SK-N-SH treated with all-trans-retinoic acid at 6 μM for 48 hours (cell line): ENCODE measurements around the gene CLTCL1.

ENCODE experiments used
- ATAC-seq: fragments of 200-7000 bp; cut with Tn5 transposase; 3 replicates; pipeline ENCODE4 v1.9.1; 2020; ENCODE audit warnings: mild to moderate bottlenecking, moderate library complexity
- ARNTL ChIP-seq: fragments of 450-650 bp; formaldehyde crosslinking; IDR thresholded peaks from 2 replicates; pipeline ENCODE4 v1.5.0; 2020; ENCODE audit warnings: low read depth, mild to moderate bottlenecking, moderate library complexity, borderline replicate concordance
- BACH2 ChIP-seq: fragments of 250-450 bp; sonication (Bioruptor Pico); IDR thresholded peaks from 2 replicates; pipeline ENCODE4 v1.9.0; 2021; ENCODE audit warnings: mild to moderate bottlenecking, borderline replicate concordance
- CSDC2 ChIP-seq: fragments of 250-450 bp; sonication (Bioruptor Pico); IDR thresholded peaks from 2 replicates; pipeline ENCODE4 v1.5.0; 2020; ENCODE audit warnings: mild to moderate bottlenecking, moderate library complexity
- ESRRG ChIP-seq: fragments of 250-450 bp; sonication (Bioruptor Pico); IDR thresholded peaks from 2 replicates; pipeline ENCODE4 v1.6.1; 2021; ENCODE audit warnings: mild to moderate bottlenecking
- GLIS3 ChIP-seq: fragments of 250-450 bp; sonication (Bioruptor Pico); IDR thresholded peaks from 2 replicates; pipeline ENCODE4 v1.5.0; 2020; ENCODE audit warnings: mild to moderate bottlenecking, moderate library complexity
- ISL1 ChIP-seq: fragments of 250-450 bp; sonication (Bioruptor Pico); IDR thresholded peaks from 2 replicates; pipeline ENCODE4 v2.1.2; 2022; ENCODE audit warnings: mild to moderate bottlenecking, moderate library complexity
- PPARA ChIP-seq: fragments of 250-450 bp; sonication (Bioruptor Pico); IDR thresholded peaks from 2 replicates; pipeline ENCODE4 v1.5.0; 2020; ENCODE audit warnings: mild to moderate bottlenecking, borderline replicate concordance
- RARB ChIP-seq: fragments of 250-450 bp; sonication (Bioruptor Pico); IDR thresholded peaks from 2 replicates; pipeline ENCODE4 v1.8.0; 2021; ENCODE audit warnings: mild to moderate bottlenecking, moderate library complexity
- SNAI2 ChIP-seq: fragments of 250-450 bp; sonication (Bioruptor Pico); IDR thresholded peaks from 2 replicates; pipeline ENCODE4 v1.5.0; 2020; ENCODE audit warnings: mild to moderate bottlenecking, moderate library complexity
- TCF4 ChIP-seq: fragments of 250-450 bp; sonication (Bioruptor Pico); IDR thresholded peaks from 2 replicates; pipeline ENCODE4 v1.8.0; 2021; ENCODE audit warnings: mild to moderate bottlenecking, moderate library complexity, borderline replicate concordance
- TOX ChIP-seq: fragments of 250-450 bp; sonication (Bioruptor Pico); IDR thresholded peaks from 2 replicates; pipeline ENCODE4 v1.8.0; 2021; ENCODE audit warnings: mild to moderate bottlenecking, moderate library complexity, borderline replicate concordance
- ZC3H10 ChIP-seq: fragments of 250-450 bp; sonication (Bioruptor Pico); IDR thresholded peaks from 2 replicates; pipeline ENCODE4 v1.5.1; 2021; ENCODE audit warnings: mild to moderate bottlenecking, moderate library complexity
- ZFP3 ChIP-seq: fragments of 250-450 bp; sonication (Bioruptor Pico); IDR thresholded peaks from 2 replicates; pipeline ENCODE4 v1.5.0; 2020; ENCODE audit warnings: mild to moderate bottlenecking, moderate library complexity
- ZFP30 ChIP-seq: fragments of 450-650 bp; formaldehyde crosslinking; IDR thresholded peaks from 2 replicates; pipeline ENCODE4 v1.5.0; 2022; ENCODE audit warnings: mild to moderate bottlenecking, moderate library complexity
- ZNF565 ChIP-seq: fragments of 450-650 bp; formaldehyde crosslinking; conservative IDR thresholded peaks from 2 replicates; pipeline ENCODE4 v1.5.0; 2020; ENCODE audit warnings: low read depth, mild to moderate bottlenecking, moderate library complexity
- ZNF70 ChIP-seq: fragments of 450-650 bp; formaldehyde crosslinking; IDR thresholded peaks from 2 replicates; pipeline ENCODE4 v1.5.0; 2020; ENCODE audit warnings: mild to moderate bottlenecking, moderate library complexity
- TF ChIP-seq, protein P1 (sequence below): fragments of 250-450 bp; sonication (Bioruptor Pico); IDR thresholded peaks from 2 replicates; pipeline ENCODE4 v1.5.1; 2021; ENCODE audit warnings: mild to moderate bottlenecking, moderate library complexity
- TF ChIP-seq, protein P2 (sequence below): fragments of 250-450 bp; sonication (Bioruptor Pico); IDR thresholded peaks from 2 replicates; pipeline ENCODE4 v1.5.1; 2020; ENCODE audit warnings: low read depth, mild to moderate bottlenecking, moderate library complexity
- TF ChIP-seq, protein P3 (sequence below): fragments of 250-450 bp; sonication (Bioruptor Pico); IDR thresholded peaks from 2 replicates; pipeline ENCODE4 v1.8.0; 2021; ENCODE audit warnings: low read depth, mild to moderate bottlenecking, moderate library complexity, borderline replicate concordance
- TF ChIP-seq, protein P4 (sequence below): fragments of 250-450 bp; sonication (Bioruptor Pico); IDR thresholded peaks from 2 replicates; pipeline ENCODE4 v1.8.0; 2020; ENCODE audit warnings: mild to moderate bottlenecking, moderate library complexity, borderline replicate concordance

CLTCL1 gene

DNA sequence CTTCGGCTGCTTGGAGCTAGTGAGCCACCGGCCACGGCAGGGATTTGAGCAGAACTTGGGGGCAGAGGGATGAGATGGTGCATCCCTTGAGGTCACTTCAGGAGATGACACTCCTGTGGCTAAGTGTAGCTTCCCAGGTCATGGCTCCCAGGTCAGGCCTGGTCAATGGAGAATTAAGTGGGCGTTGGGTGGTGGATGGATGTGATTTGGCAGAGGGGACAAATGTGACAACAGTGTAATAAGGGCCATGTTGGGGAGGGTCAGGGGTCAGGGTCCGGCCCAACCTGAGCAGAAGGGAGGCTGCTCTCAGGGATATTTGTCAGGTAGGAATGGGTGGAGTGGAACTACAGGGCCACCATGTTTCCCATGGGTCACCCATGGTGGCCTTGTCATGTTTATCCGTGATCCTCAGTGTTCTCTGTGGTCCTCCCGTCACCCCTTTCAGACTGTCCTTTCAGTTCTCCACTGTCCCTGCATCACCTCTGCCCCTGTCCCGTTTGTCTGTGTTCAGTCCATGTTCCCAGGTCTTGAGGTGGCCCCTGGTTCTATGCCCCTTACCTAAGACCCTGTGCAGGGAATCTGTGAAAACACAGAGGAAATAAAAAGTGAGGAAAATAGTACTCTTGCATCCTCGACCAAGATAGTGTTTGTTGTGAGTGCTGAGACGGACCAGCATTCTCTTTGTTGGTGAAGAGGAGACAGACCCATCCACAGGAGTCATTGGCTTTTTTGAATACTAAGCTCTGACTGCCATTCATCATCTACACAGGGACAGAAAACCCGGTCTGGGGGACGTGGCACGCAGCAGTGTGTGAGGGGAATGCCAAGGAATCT lies 119.1 kb downstream of the CLTCL1 start:
- TF ChIP-seq ZFP30 (CRISPR knock-in tag) = no peak
- no peak for TF ChIP-seq ISL1 (CRISPR knock-in tag)
- TF ChIP-seq, protein P1, sequence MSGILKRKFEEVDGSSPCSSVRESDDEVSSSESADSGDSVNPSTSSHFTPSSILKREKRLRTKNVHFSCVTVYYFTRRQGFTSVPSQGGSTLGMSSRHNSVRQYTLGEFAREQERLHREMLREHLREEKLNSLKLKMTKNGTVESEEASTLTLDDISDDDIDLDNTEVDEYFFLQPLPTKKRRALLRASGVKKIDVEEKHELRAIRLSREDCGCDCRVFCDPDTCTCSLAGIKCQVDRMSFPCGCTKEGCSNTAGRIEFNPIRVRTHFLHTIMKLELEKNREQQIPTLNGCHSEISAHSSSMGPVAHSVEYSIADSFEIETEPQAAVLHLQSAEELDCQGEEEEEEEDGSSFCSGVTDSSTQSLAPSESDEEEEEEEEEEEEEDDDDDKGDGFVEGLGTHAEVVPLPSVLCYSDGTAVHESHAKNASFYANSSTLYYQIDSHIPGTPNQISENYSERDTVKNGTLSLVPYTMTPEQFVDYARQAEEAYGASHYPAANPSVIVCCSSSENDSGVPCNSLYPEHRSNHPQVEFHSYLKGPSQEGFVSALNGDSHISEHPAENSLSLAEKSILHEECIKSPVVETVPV = no peak
- no peak for TF ChIP-seq CSDC2 (CRISPR knock-in tag)
- no peak for TF ChIP-seq RARB
- TF ChIP-seq, all 23 proteins: peak for 0
- no peak for ATAC-seq

DNA sequence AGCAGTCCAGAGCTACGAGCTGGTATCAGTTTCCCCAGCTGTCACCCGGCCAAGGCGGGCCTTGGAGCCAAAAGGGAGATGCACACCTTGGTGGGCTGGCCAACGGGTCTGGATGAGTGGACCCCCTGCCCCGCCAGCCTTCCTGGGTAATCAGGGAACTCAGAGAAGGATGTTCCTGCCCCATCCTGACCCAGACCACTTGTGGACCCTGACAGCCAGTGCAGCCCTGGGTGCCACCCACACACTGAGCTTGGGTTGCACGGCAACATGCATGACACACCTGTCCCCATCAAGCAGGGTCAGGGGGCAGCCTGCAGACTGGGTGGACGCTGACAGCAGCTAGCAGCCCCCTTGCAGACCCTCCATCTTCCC lies 121.6 kb downstream of the CLTCL1 start:
- ATAC-seq = no peak
- TF ChIP-seq ZFP30 (CRISPR knock-in tag) (no peak), ISL1 (CRISPR knock-in tag) (no peak), SNAI2 (no peak), TCF4 (CRISPR knock-in tag) (no peak), ZNF70 (CRISPR knock-in tag) (no peak), ESRRG (CRISPR knock-in tag) (no peak), ARNTL (CRISPR knock-in tag) (no peak), RARB (no peak), PPARA (CRISPR knock-in tag) (no peak), CSDC2 (CRISPR knock-in tag) (no peak), ZFP3 (CRISPR knock-in tag) (no peak), GLIS3 (CRISPR knock-in tag) (no peak), ZC3H10 (CRISPR knock-in tag) (no peak), ZNF565 (CRISPR knock-in tag) (no peak)
- TF ChIP-seq, protein P2, sequence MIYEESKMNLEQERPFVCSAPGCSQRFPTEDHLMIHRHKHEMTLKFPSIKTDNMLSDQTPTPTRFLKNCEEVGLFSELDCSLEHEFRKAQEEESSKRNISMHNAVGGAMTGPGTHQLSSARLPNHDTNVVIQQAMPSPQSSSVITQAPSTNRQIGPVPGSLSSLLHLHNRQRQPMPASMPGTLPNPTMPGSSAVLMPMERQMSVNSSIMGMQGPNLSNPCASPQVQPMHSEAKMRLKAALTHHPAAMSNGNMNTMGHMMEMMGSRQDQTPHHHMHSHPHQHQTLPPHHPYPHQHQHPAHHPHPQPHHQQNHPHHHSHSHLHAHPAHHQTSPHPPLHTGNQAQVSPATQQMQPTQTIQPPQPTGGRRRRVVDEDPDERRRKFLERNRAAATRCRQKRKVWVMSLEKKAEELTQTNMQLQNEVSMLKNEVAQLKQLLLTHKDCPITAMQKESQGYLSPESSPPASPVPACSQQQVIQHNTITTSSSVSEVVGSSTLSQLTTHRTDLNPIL = no peak
- TF ChIP-seq, protein P1 = no peak
- TF ChIP-seq, protein P3, sequence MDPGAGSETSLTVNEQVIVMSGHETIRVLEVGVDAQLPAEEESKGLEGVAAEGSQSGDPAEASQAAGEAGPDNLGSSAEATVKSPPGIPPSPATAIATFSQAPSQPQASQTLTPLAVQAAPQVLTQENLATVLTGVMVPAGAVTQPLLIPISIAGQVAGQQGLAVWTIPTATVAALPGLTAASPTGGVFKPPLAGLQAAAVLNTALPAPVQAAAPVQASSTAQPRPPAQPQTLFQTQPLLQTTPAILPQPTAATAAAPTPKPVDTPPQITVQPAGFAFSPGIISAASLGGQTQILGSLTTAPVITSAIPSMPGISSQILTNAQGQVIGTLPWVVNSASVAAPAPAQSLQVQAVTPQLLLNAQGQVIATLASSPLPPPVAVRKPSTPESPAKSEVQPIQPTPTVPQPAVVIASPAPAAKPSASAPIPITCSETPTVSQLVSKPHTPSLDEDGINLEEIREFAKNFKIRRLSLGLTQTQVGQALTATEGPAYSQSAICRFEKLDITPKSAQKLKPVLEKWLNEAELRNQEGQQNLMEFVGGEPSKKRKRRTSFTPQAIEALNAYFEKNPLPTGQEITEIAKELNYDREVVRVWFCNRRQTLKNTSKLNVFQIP = no peak
- TF ChIP-seq, protein P4, sequence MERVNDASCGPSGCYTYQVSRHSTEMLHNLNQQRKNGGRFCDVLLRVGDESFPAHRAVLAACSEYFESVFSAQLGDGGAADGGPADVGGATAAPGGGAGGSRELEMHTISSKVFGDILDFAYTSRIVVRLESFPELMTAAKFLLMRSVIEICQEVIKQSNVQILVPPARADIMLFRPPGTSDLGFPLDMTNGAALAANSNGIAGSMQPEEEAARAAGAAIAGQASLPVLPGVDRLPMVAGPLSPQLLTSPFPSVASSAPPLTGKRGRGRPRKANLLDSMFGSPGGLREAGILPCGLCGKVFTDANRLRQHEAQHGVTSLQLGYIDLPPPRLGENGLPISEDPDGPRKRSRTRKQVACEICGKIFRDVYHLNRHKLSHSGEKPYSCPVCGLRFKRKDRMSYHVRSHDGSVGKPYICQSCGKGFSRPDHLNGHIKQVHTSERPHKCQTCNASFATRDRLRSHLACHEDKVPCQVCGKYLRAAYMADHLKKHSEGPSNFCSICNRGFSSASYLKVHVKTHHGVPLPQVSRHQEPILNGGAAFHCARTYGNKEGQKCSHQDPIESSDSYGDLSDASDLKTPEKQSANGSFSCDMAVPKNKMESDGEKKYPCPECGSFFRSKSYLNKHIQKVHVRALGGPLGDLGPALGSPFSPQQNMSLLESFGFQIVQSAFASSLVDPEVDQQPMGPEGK (CRISPR knock-in tag) = no peak

DNA sequence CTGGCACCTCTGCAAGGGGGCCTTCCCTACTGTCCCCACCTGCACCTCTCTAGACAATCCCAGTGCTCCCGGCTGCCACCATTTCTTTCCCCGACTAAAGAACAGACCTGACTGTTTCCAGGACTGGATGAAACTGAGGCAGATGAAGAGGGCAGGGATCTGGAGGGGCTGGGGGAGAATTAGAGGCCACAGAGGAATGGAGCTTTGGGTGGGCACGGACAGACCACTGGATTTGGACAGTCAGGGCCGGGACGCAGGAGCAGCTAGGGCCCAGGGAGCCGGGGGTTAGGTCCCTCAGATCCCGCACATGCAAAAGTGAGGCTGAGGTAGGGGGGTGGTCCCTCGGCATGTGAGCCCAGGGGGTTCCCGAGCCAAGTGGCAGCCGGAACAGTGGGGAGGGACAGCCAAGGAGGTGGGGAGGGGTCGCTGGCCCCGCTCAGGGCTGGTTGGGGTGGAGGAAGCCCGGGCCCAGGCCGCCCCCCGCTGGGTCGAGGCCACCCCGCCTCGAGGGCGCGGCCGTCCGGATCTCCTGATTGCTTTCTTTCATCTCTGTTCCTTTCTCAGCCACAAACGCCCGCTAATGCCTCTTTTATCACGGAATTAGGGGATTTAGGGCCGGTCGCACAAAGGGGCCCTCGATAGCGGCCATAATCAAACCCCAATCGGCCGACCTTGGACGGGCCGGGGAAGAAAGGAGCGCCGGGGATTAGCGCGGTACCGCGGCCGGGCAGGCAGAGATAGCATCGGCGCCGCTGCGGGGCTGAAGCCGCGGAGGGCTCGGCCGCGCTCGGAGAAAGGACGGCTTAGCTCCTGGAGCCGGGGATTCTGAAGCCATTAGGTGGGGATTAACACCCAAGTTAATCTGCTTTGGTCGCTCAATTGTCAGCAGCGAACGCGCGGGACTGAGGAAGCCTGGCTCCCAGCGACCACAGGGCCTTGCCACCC lies 122.2 kb downstream of the CLTCL1 start:
- ATAC-seq = no peak
- TF ChIP-seq BACH2 (CRISPR knock-in tag) (no peak), GLIS3 (CRISPR knock-in tag) (no peak), ISL1 (CRISPR knock-in tag) (no peak), ZFP3 (CRISPR knock-in tag) (no peak), SNAI2 (no peak), ZFP30 (CRISPR knock-in tag) (no peak), TOX (CRISPR knock-in tag) (no peak), CSDC2 (CRISPR knock-in tag) (no peak), ARNTL (CRISPR knock-in tag) (no peak), ESRRG (CRISPR knock-in tag) (no peak), PPARA (CRISPR knock-in tag) (no peak)
- TF ChIP-seq, protein P4 (CRISPR knock-in tag) = no peak
- TF ChIP-seq, protein P1 = no peak
- TF ChIP-seq, protein P2 = no peak
